ENCODE data around the gene SLCO2B1. TPM values are rescaled to one million over a fixed set of nuclear protein-coding genes. Genes with fewer than 3 reads are reported as not detected.
"Not testable (repeated sequence)": the region's sequence is repeated elsewhere in the genome, so short reads cannot be mapped to it uniquely, and the experiment has no call there.

Gene SLCO2B1, protein sequence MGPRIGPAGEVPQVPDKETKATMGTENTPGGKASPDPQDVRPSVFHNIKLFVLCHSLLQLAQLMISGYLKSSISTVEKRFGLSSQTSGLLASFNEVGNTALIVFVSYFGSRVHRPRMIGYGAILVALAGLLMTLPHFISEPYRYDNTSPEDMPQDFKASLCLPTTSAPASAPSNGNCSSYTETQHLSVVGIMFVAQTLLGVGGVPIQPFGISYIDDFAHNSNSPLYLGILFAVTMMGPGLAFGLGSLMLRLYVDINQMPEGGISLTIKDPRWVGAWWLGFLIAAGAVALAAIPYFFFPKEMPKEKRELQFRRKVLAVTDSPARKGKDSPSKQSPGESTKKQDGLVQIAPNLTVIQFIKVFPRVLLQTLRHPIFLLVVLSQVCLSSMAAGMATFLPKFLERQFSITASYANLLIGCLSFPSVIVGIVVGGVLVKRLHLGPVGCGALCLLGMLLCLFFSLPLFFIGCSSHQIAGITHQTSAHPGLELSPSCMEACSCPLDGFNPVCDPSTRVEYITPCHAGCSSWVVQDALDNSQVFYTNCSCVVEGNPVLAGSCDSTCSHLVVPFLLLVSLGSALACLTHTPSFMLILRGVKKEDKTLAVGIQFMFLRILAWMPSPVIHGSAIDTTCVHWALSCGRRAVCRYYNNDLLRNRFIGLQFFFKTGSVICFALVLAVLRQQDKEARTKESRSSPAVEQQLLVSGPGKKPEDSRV
- 81.1 TPM for total RNA-seq

DNA sequence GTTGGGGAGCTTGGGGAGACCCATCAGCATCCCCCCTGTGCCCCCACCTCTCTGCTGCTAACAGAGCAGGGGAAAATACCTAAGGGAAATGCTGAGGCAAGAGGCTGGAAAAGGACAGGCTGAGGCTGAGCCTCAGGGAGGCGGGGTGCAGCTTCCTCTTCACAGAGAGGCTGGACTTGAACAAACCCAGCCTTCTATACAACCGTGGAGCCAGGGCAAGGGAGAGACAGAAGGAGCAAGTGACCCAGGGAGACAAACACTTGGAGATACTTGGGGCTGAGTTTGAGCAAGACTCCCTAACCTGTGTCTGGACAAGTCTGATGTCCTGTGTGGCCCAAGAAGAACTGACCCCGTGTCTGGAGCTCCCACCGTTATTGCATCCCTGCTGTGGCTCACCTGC, at the start of gene SLCO2B1:
Gene SLCO2B1, plus strand, starts transcription at position 229 of the 400 bp plus-strand sequence. CDS start 275 bp downstream, outside the sequence.
- intact Hi-C loops (cut with DNase I), result no loop called here
- peak; percentile 73 for ATAC-seq
- DNase-seq (ENCODE audit: low spot score), result no peak

DNA sequence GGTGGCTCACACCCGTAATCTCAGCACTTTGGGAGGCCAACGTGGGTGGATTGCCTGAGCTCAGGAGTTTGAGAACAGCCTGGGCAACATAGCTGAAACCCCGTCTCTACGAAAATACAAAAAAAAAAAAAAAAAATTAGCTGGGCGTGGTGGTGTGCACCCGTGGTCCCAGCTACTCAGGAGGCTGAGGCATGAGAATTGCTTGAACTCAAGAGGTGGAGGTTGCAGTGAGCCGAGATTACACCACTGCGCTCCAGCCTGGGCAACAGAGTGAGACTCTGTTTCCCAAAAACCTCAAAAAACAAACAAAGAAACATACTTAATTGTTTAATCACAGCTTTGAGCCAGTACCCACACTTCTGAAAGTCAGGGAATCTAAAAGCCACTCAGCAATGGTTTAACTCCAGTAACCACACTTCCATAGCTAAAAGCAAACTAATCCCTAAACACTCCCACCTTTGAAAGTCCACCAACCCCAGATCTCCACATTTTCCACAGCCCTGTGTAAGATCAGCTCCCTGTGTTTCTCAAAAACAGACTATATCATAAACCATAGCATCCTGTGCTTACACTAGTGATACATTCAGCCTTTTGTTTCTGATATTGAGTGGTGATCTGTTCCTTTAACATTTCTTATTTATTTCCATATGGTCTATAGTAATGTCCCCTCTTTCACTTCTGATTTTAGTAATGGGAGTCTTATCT, 49.3 kb upstream of the SLCO2B1 start:
- DNase-seq (ENCODE audit: low spot score), result no peak
- no peak for ATAC-seq
- intact Hi-C loops (cut with DNase I), result no loop called here

DNA sequence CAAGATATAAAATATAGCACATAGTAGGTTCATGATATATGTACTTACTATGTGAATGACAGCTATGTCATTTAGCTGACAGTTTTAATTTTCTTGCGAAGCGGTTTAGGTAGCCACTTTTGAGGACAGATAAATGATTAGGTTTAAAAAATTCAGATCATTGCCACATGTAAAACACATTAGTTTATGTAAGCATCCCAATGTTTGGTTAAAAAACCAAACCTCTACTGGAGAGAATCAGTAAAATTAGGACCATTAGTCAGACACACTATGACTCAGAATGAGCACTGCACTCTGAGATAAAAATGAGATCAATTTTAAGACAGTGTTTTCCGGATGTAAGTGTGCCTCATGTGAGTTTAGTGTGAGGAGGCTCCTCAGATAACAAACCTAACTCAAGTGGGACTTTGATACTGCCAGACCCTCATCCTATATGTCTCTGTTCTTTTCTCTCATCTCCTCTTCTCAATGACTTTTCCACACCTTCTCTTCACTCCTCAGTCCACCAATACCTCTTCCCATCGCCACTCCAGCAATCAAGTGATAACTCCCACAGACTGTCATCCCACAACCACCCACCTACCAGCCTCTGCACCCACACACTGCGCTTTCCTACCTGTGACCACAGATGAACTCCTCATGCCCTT, 47.4 kb upstream of the SLCO2B1 start:
- intact Hi-C loops (cut with DNase I), result no loop called here
- ATAC-seq (no peak), DNase-seq (ENCODE audit: low spot score) (no peak)

DNA sequence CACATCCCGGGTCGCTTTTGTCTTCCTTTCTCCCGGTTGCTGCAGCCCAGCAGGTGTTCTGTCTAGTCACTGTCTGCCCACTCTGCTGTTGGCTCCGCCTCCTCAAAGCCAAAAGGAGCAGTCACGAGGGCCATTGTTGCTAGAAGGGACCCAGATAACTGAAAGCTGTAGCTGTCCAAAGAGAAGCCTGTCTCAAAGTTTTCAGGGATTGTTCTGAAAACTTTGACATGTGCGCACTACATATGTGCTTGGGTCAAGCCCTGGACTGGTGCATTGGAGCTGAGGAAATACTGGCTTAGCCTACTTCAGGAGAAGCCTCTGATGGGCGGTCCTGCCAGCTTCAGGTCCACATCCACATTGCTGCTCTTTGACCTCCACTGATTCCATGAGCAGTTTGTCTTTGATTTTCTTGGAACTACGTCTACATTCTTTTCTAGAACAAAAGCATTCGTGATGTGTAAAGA, 45.4 kb upstream of the SLCO2B1 start:
- intact Hi-C loops (cut with DNase I), result loop anchor here (5.0 kb wide), 1 partner anchor 758 kb away; no protein-coding TSS in a partner anchor
- ATAC-seq (no peak), DNase-seq (ENCODE audit: low spot score) (no peak)

DNA sequence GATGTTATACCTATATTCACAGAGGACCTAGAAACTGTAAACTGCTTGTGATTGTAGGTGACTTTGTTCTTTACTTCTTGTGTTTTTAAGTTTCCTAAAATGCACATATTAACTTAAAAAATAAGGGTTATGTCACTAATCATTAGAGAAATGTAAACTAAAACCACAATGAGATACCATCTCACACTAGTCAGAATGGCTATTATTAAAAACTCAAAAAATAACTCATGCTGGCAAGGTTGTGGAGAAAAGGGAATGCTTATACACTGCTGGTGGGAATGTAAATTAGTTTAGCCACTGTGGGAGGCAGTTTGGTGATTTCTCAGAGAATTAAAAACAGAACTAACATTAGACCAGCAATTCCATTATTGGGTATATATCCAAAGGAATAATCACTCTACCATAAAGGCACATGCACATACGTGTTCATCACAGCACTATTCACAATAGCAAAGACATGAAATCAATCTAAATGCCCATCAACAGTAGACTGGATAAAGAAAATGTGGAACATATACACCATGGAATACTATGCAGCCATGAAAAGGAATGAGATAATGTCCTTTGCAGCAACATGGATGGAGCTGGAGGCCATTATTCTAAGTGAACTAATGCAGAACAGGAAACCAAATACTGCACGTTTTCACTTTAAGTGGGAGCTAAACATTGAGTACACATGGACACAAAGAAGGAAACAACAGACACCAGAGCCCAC, 44.8 kb upstream of the SLCO2B1 start:
- DNase-seq (ENCODE audit: low spot score); ATAC-seq: not testable (repeated sequence)
- intact Hi-C loops (cut with DNase I), result loop anchor here (5.0 kb wide), 1 partner anchor 759 kb away; no protein-coding TSS in a partner anchor

DNA sequence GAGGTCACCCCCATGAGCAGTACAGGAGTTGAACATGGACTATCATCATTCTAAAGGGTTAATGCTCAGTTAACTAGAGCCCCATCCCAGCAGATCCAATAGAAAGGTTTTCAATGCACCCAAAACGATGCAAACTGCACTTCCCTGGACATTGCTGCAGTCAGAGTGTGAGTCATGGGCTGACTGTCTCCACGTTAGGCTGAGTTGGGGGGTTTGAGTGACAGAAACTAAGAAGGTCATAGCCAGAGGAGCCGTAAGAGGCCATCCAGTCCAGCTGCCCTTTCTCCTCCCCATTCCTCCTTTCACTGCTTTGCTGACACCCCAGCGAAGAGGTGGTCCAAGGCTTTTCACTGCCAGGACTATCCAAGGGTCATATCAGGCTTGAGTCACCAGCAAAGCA, 43.7 kb upstream of the SLCO2B1 start:
- DNase-seq (ENCODE audit: low spot score), result no peak
- ATAC-seq, result no peak
- intact Hi-C loops (cut with DNase I), result loop anchor here (5.0 kb wide), 1 partner anchor 760 kb away; no protein-coding TSS in a partner anchor

DNA sequence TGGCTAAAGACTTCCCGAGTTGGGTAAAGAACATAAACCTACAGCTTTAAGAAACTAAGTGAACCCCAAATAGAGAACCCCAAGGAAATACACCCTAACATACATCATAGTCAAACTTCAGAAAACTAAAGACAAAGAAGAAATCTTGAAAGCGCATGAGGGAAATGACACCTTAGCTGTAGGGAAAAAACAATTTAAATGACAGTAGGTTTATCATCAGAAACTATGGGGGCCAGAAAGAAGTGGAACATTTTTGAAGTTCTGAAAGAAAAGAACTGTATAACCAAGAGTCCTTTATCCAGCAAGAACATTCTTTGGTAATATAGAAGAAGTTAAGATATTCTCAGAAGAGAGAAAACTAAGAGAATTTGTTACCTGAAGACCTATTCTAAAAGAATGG, 38.7 kb upstream of the SLCO2B1 start:
- no peak for DNase-seq (ENCODE audit: low spot score)
- intact Hi-C loops (cut with DNase I), result no loop called here
- ATAC-seq, result no peak

DNA sequence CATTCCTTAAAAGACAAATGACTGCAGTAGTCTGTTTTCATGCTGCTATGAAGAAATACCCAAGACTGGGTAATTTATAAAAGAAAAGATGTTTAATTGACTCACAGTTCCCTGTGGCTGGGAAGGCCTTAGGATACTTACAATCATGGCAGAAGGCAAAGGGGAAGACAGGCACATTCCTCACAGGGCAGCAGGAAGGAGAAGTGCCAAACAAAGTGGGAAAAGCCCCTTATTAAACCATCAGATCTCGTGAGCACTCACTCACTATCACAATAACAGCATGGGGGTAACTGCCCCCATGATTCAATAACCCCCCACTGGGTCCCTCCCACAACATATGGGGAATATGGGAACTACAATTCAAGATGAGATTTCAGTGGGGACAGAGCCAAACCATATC, 37.9 kb upstream of the SLCO2B1 start:
- intact Hi-C loops (cut with DNase I), result no loop called here
- ATAC-seq (no peak), DNase-seq (ENCODE audit: low spot score) (no peak)

DNA sequence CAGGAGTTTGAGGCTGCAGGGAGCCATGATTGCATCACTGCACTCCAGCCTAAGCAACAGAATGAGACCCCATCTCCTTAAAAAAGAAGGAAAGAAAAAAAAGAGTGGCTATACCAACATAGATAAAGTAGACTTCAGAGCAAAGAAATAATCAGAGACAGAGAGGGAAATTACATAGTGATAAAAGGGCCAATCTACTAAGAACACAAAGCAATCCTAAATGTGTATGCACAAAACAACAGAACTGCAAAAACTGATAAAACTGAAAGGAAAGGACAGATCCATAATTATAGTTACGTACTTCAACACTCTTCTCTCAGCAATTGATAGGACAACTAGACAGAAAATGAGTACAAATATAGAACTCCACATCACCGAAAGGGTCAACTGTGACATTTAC, 36.4 kb upstream of the SLCO2B1 start:
- intact Hi-C loops (cut with DNase I), result no loop called here

DNA sequence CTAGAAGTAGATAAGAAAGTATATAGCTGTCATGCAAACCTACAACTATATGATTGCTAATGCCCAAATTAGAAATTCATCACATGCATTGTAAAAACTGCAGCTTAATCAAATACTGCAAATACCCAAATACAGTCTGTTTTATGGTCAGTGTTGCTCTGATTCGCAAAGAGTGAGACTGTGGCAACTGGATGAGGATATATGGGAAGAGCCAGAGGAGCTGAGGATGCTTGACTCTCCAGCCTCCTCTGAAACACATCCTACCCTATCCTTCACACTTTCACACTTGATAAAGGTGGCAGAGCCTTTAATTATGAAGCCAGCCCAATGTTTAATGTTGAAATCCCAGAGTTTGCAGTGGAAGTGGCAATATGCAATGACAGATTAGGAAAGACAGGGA, 32.3 kb upstream of the SLCO2B1 start:
- intact Hi-C loops (cut with DNase I), result no loop called here
- DNase-seq (ENCODE audit: low spot score) (no peak), ATAC-seq (no peak)

More for the DNA sequence above, 36.4 kb upstream of the SLCO2B1 start:
- no peak for ATAC-seq
- DNase-seq (ENCODE audit: low spot score), result no peak

DNA sequence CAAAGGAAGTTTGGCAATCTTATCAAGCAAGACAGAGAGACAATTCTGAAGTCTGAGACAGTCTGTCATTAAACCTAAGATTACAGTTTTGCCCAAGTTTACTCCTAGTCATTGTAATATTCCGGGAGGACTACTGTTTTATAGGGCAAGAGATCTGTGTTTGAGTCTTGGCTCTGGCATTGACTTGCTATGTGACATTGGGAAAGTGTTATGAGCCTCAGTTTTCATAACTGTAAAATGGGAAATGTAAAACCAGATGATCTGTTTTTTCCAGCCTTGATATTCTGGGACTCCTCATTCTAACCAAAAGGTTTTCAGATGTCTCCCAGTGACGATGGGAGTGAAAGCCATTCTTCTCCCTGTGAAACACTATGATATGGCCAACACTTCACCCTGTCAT, 24.3 kb upstream of the SLCO2B1 start:
- intact Hi-C loops (cut with DNase I), result no loop called here
- no peak for ATAC-seq

DNA sequence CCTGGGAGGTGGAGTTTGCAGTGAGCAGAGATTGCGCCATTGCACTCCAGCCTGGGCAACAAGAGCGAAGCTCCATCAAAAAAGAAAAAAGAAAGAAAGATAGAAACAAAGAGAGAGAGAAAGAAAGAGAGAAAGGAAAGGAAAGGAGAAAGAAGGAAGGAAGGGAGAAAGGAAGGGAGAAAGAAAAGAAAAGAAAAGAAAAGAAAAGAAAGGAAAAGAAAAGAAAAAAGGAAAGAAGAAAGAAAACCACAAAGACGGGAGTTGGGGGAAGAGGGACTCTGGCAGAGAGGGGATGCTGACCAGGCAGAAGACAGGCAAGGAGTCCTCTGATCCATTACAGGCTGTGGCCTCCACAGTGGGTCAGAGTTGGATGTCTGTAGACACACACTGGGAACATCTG, 18.8 kb upstream of the SLCO2B1 start:
- intact Hi-C loops (cut with DNase I), result no loop called here
- no peak for ATAC-seq

More for the DNA sequence above, 24.3 kb upstream of the SLCO2B1 start:
- DNase-seq (ENCODE audit: low spot score), result no peak

DNA sequence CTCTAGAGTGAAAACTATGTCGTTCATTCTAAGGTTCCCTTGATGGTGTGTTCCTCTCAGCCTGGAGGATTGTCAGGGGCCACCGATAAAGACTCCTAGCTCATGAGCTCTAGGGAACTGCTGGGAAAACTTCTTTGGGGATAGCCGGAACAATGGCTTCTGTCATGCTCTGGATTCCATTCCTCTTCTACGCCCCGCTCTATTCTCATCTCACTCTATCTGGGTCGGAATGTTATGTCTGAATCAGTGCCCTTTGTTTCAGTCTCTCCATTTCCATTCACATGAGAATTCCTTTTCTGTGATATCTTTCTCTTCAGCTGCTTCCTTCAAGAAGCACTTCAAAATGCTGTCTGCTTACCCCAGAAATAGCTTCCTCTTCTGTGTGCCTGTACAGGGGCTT, 16.9 kb upstream of the SLCO2B1 start:
- ATAC-seq, result peak; percentile 28
- intact Hi-C loops (cut with DNase I), result no loop called here
- no peak for DNase-seq (ENCODE audit: low spot score)

More for the DNA sequence above, 18.8 kb upstream of the SLCO2B1 start:
- DNase-seq (ENCODE audit: low spot score), result no peak

DNA sequence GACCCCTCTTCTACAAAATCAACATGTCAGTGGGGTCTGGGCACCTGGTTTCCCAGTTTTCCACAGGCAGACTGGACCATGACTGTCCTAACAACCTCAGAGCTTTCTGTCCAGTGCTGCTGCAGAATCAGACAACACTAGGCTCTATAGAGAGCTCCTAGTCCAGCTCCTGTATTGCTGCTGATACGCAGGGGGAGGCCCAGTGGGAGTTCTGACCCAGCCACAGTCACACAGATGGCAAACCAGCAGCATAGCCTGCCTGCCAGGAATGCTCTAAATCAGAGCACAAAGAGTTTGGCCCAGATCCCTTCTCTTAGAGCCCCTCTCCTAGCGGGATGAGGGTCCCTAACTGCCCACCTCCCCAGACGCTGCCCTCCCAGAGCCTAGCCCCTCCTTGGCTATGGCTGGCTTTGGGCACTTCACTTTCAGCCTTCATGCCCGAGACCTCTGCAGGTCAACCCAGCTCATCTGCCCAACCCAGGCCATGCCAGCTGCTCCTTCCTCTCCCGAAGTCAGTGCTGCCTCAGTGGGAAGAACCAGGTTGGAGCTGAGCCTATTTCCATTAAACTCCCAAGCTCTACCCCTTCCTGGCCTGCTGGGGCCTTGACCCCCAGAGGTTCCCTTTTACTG, 15.8 kb upstream of the SLCO2B1 start:
- ATAC-seq (no peak), DNase-seq (ENCODE audit: low spot score) (no peak)
- intact Hi-C loops (cut with DNase I), result no loop called here

DNA sequence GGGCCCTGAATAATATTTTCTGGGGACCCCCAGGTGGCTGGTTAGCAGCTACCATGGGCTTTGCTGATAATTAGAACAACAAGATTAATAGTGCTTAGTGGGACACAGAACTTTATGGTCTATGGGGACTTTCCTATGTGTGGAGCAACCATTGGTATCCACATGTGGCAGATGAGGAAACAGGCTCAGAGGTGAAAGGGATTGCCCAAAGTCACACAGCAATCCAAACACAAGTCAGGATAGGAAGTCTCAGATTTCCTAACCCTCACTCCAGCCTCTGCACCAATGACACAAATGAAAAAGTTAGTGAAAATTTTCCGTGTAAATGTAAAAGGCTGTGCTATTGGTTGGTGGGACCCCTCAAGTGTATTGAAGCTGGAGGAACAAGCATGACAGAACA, 15.3 kb upstream of the SLCO2B1 start:
- no peak for ATAC-seq
- intact Hi-C loops (cut with DNase I), result no loop called here
- DNase-seq (ENCODE audit: low spot score), result no peak

DNA sequence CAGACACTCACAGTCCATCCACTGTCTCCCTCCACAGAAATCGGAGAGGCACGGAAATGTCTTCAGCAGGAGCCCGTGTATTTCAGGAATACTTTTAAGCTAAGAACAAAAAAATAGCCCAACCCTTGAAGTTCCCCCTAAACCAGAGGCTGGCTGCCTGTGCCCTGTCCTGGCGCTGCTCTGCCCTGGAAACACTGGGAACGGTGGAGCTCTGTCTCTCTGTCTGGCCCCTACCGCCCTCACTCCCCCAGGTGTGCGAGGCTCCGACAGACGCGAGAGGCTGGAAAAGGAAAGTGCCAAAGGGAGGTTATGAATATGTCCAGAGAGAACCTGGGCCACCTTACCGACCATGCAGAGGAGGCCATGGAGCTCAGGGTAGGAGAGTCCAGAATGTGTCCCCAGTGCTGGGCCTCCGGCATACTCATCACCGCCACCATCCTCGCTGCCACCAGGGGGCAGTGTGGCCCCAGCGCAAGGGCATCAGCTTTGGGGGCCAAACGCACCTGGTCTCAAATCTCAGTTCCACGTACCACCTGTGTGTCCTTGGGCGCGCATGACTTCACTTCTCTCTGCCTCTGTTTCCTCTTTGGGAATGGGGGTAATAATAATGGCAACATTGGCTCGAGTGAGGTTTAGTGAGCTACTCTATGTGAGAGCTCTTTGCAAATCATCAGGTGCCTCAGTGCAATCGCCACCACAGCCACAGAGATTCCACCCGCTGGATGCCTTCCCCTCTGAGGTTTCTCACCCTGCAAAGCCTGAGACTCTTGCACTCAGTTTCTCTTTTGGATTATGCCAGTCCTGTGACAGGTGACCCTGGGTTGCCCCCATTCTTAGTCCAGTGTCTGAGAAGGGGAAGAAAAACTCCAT, 10.4 kb upstream of the SLCO2B1 start:
- ATAC-seq (peak; percentile 69), DNase-seq (ENCODE audit: low spot score) (peak; percentile 85)
- intact Hi-C loops (cut with DNase I), result loop anchor here (5.0 to 10.0 kb wide), 2 partner anchors 67 to 104 kb away; partner anchors contain the start of gene TPBGL

DNA sequence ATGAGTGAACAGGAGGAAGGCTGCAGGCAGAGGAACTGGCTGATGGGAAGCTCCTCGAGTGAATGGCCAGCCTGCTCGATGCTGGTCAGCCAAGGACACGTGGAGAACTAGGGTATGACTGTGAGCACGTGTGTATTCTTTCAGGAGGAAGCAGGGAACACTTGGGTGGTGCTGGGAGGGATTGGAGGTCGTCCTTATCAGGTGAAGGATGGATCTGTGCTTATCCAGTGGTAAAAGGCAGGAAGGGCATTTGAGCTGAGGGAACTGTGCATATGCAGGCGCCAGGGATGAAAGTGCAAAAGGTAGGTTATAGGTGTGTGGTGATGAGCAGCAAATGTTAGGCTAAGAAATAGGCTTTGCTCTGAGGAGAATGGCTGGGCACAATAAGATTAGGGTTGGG, 9.7 kb upstream of the SLCO2B1 start:
- ATAC-seq (no peak), DNase-seq (ENCODE audit: low spot score) (no peak)
- intact Hi-C loops (cut with DNase I), result loop anchor here (5.0 to 10.0 kb wide), 2 partner anchors 66 to 104 kb away; partner anchors contain the start of gene TPBGL
